ENCODE results near the gene MYO5B.

- TF ChIP-seq REST (IDR thresholded peaks at IDR 0.05; ENCODE audit: low read depth): no peak
- TF ChIP-seq CTCF (IDR thresholded peaks at IDR 0.05 in 2 of 3, conservative IDR thresholded peaks at IDR 0.05 in 1 of 3; ENCODE audit: borderline replicate concordance in 1 of 3, insufficient read depth in 1 of 3, low read depth in 2 of 3, low read length in 2 of 3): no peak
- TF ChIP-seq SP1 (IDR thresholded peaks at IDR 0.05; ENCODE audit: low read depth): no peak
- no peak for TF ChIP-seq POLR2A (IDR thresholded peaks at IDR 0.05; ENCODE audit: borderline replicate concordance, extremely low read depth, insufficient read depth, insufficient read length)
- TF ChIP-seq EZH2 (IDR thresholded peaks at IDR 0.05): no peak
- no peak for TF ChIP-seq EZH2phosphoT487 (IDR thresholded peaks at IDR 0.05; ENCODE audit: borderline replicate concordance)
- TF ChIP-seq SIN3A (IDR thresholded peaks at IDR 0.05; ENCODE audit: low read depth): no peak
- TF ChIP-seq RAD21 (IDR thresholded peaks at IDR 0.05; ENCODE audit: low read depth): no peak
- TF ChIP-seq JUND (IDR thresholded peaks at IDR 0.05): no peak
- no peak for TF ChIP-seq MAX (IDR thresholded peaks at IDR 0.05)
Observed at GRCh38 chr18:49866680-49867079, 328.3 kb downstream of the MYO5B start.
